ENCODE measurements around the gene MT1F. TPM values are rescaled to one million over a fixed set of nuclear protein-coding genes. Genes with fewer than 3 reads are reported as not detected.

Gene MT1F
- total RNA-seq, 1 experiment from 2014 or later = 7.3 TPM

- ATAC-seq (no peak), DNase-seq (ENCODE audit: low read depth, low spot score) (peak; percentile 27)
- ChIA-PET CTCF (interaction anchor here (0.9 to 1.4 kb wide), 3 partner anchors 9 to 91 kb away, joined by 4 to 6 read pairs (median 4); no protein-coding TSS in a partner anchor), POLR2A (interaction anchor here (1.1 to 16.1 kb wide), 4 partner anchors 13 to 320 kb away, joined by 3 to 344 read pairs (median 3); partner anchors contain the start of genes HERPUD1 and MT1E), RAD21 (ENCODE audit: low non-redundant PET in 1 of 2, low total read pairs in 2 of 2, uncharacterized antibody in 2 of 2, unreplicated experiment in 2 of 2) (interaction anchor here (1.7 to 2.0 kb wide), 2 partner anchors 14 kb away, joined by 4 to 5 read pairs; partner anchors contain the start of gene MT1E (in 2 of the 2))
- H3K4me1 ChIP-seq (ENCODE audit: control insufficient read depth in 1 of 2, insufficient read depth in 2 of 2, low read length in 2 of 2) = peaks cover 66 to 82% of the 10 kb centered on the region in 2 experiments
- no peak overlapping the region for H2AFZ ChIP-seq (ENCODE audit: low read depth, low read length, poor library complexity, severe bottlenecking)
- peak overlapping the region; percentile 96 for H3K27ac ChIP-seq (ENCODE audit: low read depth, low read length)
- H3K9me3 ChIP-seq (ENCODE audit: control insufficient read depth in 1 of 2, insufficient read depth in 1 of 2, low read depth in 1 of 2, low read length in 2 of 2) = no peaks in the 10 kb centered on the region
- H3K27me3 ChIP-seq (ENCODE audit: insufficient read depth, low read length) = no peaks in the 10 kb centered on the region
- peak overlapping the region in 1 of 2 experiments; percentile 2; a peak in 2 of 4 replicates for H3K4me3 ChIP-seq (replicated peaks in 1 of 2; ENCODE audit: low read depth in 1 of 2, low read length in 2 of 2)
- BruUV-seq (replicated peaks) = no TSS peak
- peaks cover 14% of the 10 kb centered on the region for H3K79me2 ChIP-seq (ENCODE audit: insufficient read depth, low read length)
- H3K4me2 ChIP-seq (ENCODE audit: low read length) = peak overlapping the region; percentile 95
- H3K9ac ChIP-seq (ENCODE audit: low read length) = peak overlapping the region; percentile 91
- TF ChIP-seq ZFX (IDR thresholded peaks at IDR 0.05) (no peak), EZH2phosphoT487 (IDR thresholded peaks at IDR 0.05; ENCODE audit: borderline replicate concordance) (no peak), REST (IDR thresholded peaks at IDR 0.05; ENCODE audit: low read depth) (no peak), EGR1 (IDR thresholded peaks at IDR 0.05; ENCODE audit: low read depth) (no peak), SIN3A (IDR thresholded peaks at IDR 0.05; ENCODE audit: low read depth) (no peak), EZH2 (IDR thresholded peaks at IDR 0.05) (no peak), JUND (IDR thresholded peaks at IDR 0.05) (no peak), POLR2A (IDR thresholded peaks at IDR 0.05; ENCODE audit: borderline replicate concordance, extremely low read depth, insufficient read depth, insufficient read length) (no peak), YY1 (IDR thresholded peaks at IDR 0.05; ENCODE audit: extremely low read depth, insufficient replicate concordance, low read depth, low read length) (no peak), TCF7L2 (IDR thresholded peaks at IDR 0.05; ENCODE audit: borderline replicate concordance, extremely low read depth, insufficient read depth, insufficient read length) (no peak), RAD21 (IDR thresholded peaks at IDR 0.05; ENCODE audit: low read depth) (no peak), POLR2AphosphoS5 (IDR thresholded peaks at IDR 0.05; ENCODE audit: low read depth, low read length) (no peak), ELF1 (IDR thresholded peaks at IDR 0.05; ENCODE audit: borderline replicate concordance, low read depth) (no peak), ZNF274 (IDR thresholded peaks at IDR 0.05; ENCODE audit: low read depth, low read length) (no peak), CEBPB (IDR thresholded peaks at IDR 0.05; ENCODE audit: low read depth) (no peak), FOSL1 (IDR thresholded peaks at IDR 0.05; ENCODE audit: low read depth) (no peak), CTCF (IDR thresholded peaks at IDR 0.05 in 2 of 3, conservative IDR thresholded peaks at IDR 0.05 in 1 of 3; ENCODE audit: borderline replicate concordance in 1 of 3, insufficient read depth in 1 of 3, low read depth in 2 of 3, low read length in 2 of 3) (no peak)
- TF ChIP-seq, protein P1, sequence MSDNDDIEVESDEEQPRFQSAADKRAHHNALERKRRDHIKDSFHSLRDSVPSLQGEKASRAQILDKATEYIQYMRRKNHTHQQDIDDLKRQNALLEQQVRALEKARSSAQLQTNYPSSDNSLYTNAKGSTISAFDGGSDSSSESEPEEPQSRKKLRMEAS (IDR thresholded peaks at IDR 0.05) = no peak
- no peaks in the 10 kb centered on the region for H3K36me3 ChIP-seq (ENCODE audit: control insufficient read depth in 1 of 2, insufficient read depth in 2 of 2, low read length in 2 of 2)
- no peaks in the 10 kb centered on the region for H3K9me2 ChIP-seq (ENCODE audit: insufficient read depth)
- intact Hi-C loops (cut with micrococcal nuclease) = no loop called here
- no peaks in the 10 kb centered on the region for H4K20me1 ChIP-seq (ENCODE audit: insufficient read depth)
Observed at GRCh38 chr16:56611281-56611833, 46.4 kb upstream of the MT1F start.

All from HCT116 (cell line).